ENCODE data around the gene NBEAL2.
"Not testable (repeated sequence)": the region's sequence is repeated elsewhere in the genome, so short reads cannot be mapped to it uniquely, and the experiment has no call there.

Gene NBEAL2

DNA sequence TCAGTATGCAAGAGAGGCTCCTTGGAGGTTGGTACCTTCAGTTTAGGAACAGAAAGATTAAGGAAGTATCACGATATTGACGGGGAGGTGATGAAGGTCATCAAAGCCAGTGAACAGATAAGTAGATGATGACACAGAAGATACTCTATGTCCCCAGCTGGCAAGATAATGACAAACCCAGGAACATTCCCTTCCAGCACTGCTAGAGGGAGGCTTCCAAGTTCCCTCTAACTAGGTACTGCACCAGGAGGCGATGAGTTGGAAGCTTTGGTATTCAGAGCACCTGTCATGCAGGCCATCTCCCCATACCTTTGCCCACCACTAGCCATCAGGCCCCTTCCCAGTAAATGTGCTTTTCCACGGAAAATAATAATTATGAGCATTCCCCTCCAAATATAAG is 40.8 kb downstream of the NBEAL2 start:
- POLR2A ChIA-PET = no interaction called here
- no peak for DNase-seq (ENCODE audit: extremely low spot score)
- CTCF ChIA-PET = interaction anchor here (1.2 to 4.3 kb wide), 3 partner anchors 9 to 112 kb away, joined by 3 to 25 read pairs (median 7); no protein-coding TSS in a partner anchor
- TF ChIP-seq CTCF (IDR thresholded peaks at IDR 0.05; ENCODE audit: control extremely low read depth, extremely low read depth, low read depth, missing control alignments) = no peak

- DNase-seq (ENCODE audit: extremely low spot score) = no peak
- no peak for TF ChIP-seq CTCF (IDR thresholded peaks at IDR 0.05; ENCODE audit: control extremely low read depth, extremely low read depth, low read depth, missing control alignments)
- ChIA-PET CTCF (interaction anchor here (1.3 to 4.3 kb wide), 3 partner anchors 10 to 41 kb away, joined by 3 to 25 read pairs (median 5); no protein-coding TSS in a partner anchor), POLR2A (no interaction called here)
Observed at GRCh38 chr3:47022641-47023071, 43.2 kb downstream of the NBEAL2 start.

DNA sequence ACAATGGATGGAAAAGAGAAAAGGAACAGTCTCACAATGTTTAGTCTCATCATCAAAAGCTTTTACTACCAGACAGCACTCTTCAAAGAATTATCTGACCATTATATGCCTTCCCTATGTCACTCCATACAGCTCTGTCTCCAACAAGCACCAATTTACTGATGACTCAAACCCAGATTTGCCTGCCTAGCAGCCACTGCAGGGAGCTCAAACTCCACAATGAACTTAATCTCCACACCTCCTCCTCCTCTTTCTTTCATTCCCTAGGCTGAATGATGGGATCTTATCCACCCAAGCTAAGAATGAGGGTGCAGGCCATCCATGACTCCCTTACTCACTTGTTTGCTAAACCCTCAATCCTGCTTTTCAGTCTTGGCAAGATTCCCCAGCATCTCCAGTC is 45.5 kb downstream of the NBEAL2 start:
- DNase-seq (ENCODE audit: extremely low spot score) = no peak
- CTCF ChIA-PET = interaction anchor here (1.0 to 1.5 kb wide), 2 partner anchors 9 to 16 kb away, joined by 3 to 6 read pairs; no protein-coding TSS in a partner anchor
- TF ChIP-seq CTCF (IDR thresholded peaks at IDR 0.05; ENCODE audit: control extremely low read depth, extremely low read depth, low read depth, missing control alignments) = no peak
- POLR2A ChIA-PET = no interaction called here

- POLR2A ChIA-PET, CTCF ChIA-PET: not testable (repeated sequence)
Observed at GRCh38 chr3:47026432-47026831, 47.0 kb downstream of the NBEAL2 start.

DNA sequence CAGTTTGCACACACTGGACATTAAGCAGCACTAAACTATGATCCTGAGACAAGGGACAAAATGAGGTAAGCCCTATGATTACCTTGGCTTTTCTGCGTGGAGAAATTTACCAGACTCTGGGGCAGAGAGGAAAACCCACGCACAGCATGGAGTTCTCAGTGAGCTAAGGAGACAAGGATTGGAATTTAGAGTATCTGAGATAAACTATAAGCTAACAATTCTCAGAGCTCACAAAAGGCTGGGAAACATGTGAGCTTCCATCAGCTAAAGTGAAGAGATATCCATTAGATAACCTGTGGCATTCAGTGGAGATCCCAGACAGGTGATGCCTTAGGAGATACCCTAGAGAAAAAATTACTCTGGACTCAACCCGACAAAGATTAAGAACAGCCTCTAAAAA is 48.7 kb downstream of the NBEAL2 start:
- ChIA-PET POLR2A (interaction anchor here (0.6 kb wide), 1 partner anchor 297 kb away, joined by 4 read pairs; no protein-coding TSS in a partner anchor), CTCF (interaction anchor here (0.8 to 1.3 kb wide), 9 partner anchors 8 to 168 kb away, joined by 3 to 5 read pairs (median 3); no protein-coding TSS in a partner anchor)
- no peak for TF ChIP-seq CTCF (IDR thresholded peaks at IDR 0.05; ENCODE audit: control extremely low read depth, extremely low read depth, low read depth, missing control alignments)
- no peak for DNase-seq (ENCODE audit: extremely low spot score)

More at GRCh38 chr3:47026432-47026831, 47.0 kb downstream of the NBEAL2 start:
- DNase-seq (ENCODE audit: extremely low spot score) = not testable (repeated sequence)

DNA sequence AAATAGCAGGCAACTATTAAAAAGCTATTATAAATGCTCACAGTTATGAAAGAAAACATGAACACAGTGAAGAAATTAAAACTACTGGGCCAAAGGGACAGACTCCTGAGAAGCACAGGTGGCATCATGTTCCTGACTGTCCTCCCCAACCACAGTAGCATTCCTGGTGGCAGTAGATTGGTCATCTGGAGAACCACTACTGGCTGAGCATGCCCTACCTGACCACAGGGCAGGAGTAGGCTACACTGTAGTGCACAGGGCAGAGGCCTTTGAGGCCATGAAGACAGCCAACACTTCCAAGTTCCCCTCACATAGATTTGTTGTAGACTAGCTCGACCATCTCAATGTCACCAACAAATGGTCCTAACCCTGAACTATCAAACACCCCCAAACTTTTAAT is 49.2 kb downstream of the NBEAL2 start:
- POLR2A ChIA-PET = interaction anchor here (0.6 kb wide), 1 partner anchor 297 kb away, joined by 4 read pairs; no protein-coding TSS in a partner anchor
- no peak for TF ChIP-seq CTCF (IDR thresholded peaks at IDR 0.05; ENCODE audit: control extremely low read depth, extremely low read depth, low read depth, missing control alignments)
- no peak for DNase-seq (ENCODE audit: extremely low spot score)
- CTCF ChIA-PET = interaction anchor here (0.8 to 1.3 kb wide), 9 partner anchors 9 to 169 kb away, joined by 3 to 5 read pairs (median 3); no protein-coding TSS in a partner anchor

DNA sequence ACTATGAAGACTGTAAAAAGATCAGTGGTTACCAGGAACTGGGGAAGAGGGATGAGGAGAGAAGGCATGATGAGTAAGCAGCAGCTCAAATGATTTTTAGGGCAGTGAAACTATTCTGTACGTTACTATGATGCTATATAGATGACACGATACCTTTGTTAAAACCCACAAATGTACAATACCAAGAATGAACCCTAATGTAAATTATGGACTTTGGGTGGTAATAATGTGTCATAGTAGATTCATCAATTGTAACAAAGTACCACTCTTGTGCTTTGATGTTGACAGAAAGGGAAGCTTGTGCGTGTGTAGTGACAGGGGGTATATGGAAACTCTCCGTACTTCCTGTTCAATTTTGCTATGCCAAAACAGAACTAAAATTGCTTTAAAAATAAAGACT is 51.6 kb downstream of the NBEAL2 start:
- DNase-seq (ENCODE audit: extremely low spot score); POLR2A ChIA-PET: not testable (repeated sequence)
- CTCF ChIA-PET = interaction anchor here (1.2 to 4.3 kb wide), 4 partner anchors 9 to 108 kb away, joined by 3 to 25 read pairs (median 14); no protein-coding TSS in a partner anchor

Data from GM10248 (cell line).